HG03432 (cell line): ENCODE results near the gene DCAF5.

Experiments
- ATAC-seq: cut with Tn5 transposase; IDR thresholded peaks from one replicate; pipeline ENCODE4 v1.9.1; 2021; ENCODE audit warnings: mild to moderate bottlenecking, moderate library complexity; ENCODE audit not compliant: unreplicated experiment

The DCAF5 gene

GRCh38 chr14:69105326-69105725, 47.6 kb downstream of the DCAF5 start:
- no peak for ATAC-seq

DNA sequence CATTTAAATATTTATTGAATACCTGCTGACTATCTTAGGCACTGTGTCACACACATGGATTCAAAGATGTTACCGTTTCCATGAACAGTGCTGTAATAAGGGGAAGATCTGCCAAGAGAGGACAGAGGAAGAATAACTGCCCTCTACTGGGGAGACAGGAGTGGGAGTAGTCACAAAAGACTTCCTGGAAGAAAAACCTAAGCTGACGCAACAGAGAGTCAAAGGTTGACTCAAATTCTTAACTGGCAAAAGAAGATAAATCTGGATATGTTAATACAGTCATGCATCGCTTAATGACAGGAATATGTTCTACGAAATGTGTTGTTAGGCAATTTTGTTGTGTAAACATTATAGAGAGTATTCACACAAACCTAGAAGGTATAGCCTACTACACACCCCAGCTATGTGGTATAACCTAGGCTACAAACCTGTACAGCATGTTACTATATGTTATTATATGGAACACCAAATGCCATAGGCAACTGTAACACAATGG, 51.5 kb downstream of the DCAF5 start:
- no peak for ATAC-seq

DNA sequence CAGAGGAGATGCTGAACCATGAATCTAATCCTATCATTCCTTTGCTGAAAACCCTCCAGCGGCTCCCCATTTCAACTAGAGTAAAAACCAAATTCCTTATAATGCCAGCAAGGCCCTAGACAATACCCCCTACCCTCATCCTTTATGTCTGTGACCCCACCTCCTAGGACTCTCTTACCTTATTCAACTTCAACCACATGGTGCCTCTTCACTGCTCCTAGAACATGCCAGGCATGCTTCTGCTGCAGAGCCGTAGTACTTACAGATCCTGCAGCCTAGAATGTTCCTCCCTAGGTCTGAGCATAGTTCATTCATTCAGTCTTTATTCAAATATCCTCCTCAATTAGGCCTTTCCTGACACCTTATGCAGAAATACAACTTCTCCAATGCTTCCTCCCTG, 54.9 kb downstream of the DCAF5 start:
- no peak for ATAC-seq

- ATAC-seq: no peak
Measured at GRCh38 chr14:69096781-69097475, 56.0 kb downstream of the DCAF5 start.

GRCh38 chr14:69096246-69096645, 56.7 kb downstream of the DCAF5 start:
- no peak for ATAC-seq

DNA sequence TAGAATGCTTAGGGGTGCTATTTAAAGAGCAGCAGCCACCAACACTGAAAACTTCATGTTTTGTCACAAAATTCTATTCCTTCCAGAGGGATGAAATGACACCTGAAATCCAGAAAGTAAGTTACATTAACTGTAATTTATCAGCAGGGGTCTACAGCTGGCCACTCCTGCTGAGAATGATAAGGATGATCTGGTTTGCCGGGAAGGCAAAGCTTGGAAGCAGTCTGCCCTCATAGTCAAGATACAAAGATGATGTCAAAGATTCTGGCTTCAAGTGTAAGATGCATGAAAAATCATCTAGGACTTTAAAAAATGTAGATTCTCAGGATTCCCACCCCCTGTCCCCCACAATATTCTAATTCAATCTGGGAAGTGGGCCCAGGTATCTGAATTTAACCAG, 58.4 kb downstream of the DCAF5 start:
- no peak for ATAC-seq

GRCh38 chr14:69093631-69094421, 59.1 kb downstream of the DCAF5 start:
- ATAC-seq: no peak

DNA sequence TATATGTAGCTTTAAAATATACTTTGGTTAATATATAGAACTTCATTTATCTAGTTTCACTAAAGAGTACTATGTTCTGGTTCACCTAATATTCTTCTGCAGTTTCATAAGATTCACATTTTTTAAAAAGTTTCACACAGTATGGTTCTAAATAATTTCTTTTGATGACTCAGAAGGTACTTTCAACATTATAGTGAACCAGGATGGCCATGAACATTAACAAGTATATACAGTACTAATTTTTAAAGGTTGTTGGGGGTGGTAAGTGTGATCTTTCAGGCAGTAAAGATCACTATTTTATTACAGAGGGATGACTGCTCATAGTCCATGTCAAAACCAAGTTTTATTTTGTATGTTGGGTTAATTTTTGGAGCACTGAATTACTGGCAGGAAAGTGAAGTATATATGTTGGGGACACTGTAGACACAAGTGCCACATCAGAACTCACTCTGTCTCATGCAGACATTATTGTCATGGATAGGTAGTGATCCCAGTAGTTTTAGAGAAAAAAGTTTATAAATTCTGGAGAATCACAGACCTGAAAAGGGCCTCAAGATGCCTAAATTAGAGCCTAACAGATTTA, 60.0 kb downstream of the DCAF5 start:
- ATAC-seq: peak; percentile 45

DNA sequence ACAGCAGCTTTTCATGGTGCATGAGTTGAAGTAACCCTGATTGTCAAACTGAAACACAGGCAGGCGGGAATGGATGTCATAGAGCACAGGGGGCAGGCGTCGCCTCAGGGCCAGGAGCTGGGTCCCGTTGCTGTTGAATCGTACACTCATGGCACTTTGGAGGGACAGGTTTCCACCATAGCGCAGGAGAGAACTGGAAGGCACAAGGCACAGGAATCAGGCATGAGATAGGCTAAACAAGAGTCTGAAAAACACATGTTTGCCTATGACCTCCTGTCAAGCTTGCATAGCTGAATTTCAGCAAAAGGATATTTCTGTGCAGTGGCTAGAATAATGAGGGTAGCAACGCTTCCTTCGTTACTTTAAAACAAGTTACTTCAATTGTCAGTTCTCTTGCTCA, 61.2 kb downstream of the DCAF5 start:
- no peak for ATAC-seq

- ATAC-seq: no peak
Measured at GRCh38 chr14:69091006-69091405, 61.9 kb downstream of the DCAF5 start.

GRCh38 chr14:69090187-69090789, 62.6 kb downstream of the DCAF5 start:
- ATAC-seq: no peak

GRCh38 chr14:69089046-69089445, 63.9 kb downstream of the DCAF5 start:
- no peak for ATAC-seq

- no peak for ATAC-seq
Measured at GRCh38 chr14:69088586-69088985, 64.3 kb downstream of the DCAF5 start.

DNA sequence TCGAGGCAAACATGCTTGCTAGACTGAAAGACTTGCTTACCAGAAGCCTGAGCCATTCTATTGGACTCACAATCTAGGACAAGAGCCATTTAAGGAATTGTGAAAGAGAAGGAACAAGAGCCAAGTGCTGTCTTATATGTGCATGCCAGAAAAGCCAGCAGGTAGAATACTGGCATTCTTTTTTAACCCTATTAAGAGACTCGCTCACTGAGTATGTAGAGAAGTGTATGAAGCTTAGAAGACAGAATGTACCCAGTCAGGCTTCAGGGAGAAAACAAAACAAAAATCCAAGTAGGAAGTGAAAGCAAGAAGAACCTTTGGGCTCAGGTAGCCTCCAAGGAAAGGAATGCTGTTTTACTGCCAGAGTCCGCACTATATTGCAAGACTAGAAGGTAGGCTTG, 65.9 kb downstream of the DCAF5 start:
- no peak for ATAC-seq

DNA sequence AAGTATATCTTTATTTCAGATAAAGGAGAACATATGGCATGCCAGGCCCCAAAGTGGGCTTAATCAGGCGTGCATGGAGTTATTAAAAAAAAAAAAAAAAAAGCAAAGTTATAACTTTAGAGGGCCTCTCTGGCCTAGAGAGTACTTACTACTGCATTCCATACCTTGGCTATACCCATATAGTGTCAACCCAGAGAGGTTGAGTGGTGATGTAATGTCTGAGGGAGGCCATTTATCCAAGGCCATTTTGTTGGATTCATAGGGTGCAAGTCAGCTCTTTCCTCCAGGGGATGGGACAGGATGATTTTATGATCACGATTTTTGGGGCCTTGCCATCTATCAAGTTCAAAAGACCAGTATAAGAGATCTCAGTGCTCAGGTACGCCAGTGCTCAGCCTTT, 66.4 kb downstream of the DCAF5 start:
- ATAC-seq: no peak

- ATAC-seq: no peak
Measured at GRCh38 chr14:69084023-69084422, 68.9 kb downstream of the DCAF5 start.

- ATAC-seq: no peak
Measured at GRCh38 chr14:69083181-69083580, 69.7 kb downstream of the DCAF5 start.

DNA sequence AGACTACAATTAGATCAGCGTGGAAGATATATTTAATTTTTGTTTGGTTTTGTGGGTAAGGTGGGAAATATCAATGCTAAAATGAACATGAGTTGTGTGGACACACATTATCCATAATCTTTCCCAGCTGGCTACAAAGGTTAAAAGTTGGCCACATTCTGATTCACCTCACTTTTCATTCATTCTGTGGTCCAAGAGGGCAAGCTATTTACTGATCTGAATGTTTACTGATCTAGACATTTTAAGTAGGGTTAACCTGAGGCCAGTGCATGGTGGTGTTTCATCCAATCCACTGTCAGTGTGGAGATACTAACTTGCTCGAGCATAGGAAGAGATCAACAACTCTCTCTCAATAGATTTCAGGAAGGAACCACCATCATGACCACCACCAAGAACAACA, 71.6 kb downstream of the DCAF5 start:
- no peak for ATAC-seq

- ATAC-seq: no peak
Measured at GRCh38 chr14:69079747-69080146, 73.2 kb downstream of the DCAF5 start.

DNA sequence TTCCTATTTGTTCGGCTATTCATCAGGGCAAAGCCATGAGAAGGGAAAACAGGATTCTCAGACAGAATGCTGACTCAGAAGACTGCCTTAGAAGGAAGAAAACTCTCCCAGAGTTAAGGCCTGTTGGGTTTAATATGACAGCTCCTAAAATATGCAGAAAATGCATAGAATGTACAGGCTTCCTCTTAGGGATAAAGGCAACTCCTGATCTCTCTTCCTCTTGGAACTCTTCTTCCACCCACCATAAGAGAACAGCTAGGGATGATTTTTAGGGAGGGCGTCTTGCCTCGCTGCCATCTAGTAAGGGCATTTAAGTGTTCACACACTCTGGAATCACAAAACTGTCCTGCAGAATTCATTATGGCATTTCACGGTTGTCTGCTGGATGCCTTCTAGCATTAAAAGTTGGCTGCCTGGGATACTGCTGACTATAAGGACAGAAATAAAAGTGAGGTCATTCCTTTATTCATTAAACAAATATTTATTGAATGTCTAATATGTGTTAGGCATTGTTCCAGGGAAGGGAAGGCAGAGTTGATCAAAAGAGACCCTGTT, 73.7 kb downstream of the DCAF5 start:
- ATAC-seq: no peak

- no peak for ATAC-seq
Measured at GRCh38 chr14:69077841-69078240, 75.1 kb downstream of the DCAF5 start.
